Loucy (cell line): ENCODE data around the gene BMP8B.

ENCODE experiments used
- CTCF ChIP-seq: fragments of 200-600 bp; sonication (generic); conservative IDR thresholded peaks from 2 replicates; pipeline ENCODE4 v1.5.1; 2014; ENCODE audit warnings: mild to moderate bottlenecking, antibody characterized with exemption, low read length
- EZH2phosphoT487 ChIP-seq: fragments of 200-600 bp; IDR thresholded peaks from 2 replicates; pipeline ENCODE4 v1.6.1; 2018; ENCODE audit warnings: antibody characterized with exemption, mild to moderate bottlenecking, moderate library complexity, borderline replicate concordance

- no peak for TF ChIP-seq CTCF
- no peak for TF ChIP-seq EZH2phosphoT487
Measured at GRCh38 chr1:39782103-39782502, 6.6 kb downstream of the BMP8B start.
